GM19372 (cell line): ENCODE measurements around the gene PCYT2.
"Not testable (repeated sequence)": the region's sequence is repeated elsewhere in the genome, so short reads cannot be mapped to it uniquely, and the experiment has no call there.

Experiments used
- ATAC-seq: cut with Tn5 transposase; IDR thresholded peaks from one replicate; pipeline ENCODE4 v1.9.1; 2021; ENCODE audit warnings: mild to moderate bottlenecking, low read depth, moderate library complexity; ENCODE audit not compliant: unreplicated experiment

The PCYT2 gene

DNA sequence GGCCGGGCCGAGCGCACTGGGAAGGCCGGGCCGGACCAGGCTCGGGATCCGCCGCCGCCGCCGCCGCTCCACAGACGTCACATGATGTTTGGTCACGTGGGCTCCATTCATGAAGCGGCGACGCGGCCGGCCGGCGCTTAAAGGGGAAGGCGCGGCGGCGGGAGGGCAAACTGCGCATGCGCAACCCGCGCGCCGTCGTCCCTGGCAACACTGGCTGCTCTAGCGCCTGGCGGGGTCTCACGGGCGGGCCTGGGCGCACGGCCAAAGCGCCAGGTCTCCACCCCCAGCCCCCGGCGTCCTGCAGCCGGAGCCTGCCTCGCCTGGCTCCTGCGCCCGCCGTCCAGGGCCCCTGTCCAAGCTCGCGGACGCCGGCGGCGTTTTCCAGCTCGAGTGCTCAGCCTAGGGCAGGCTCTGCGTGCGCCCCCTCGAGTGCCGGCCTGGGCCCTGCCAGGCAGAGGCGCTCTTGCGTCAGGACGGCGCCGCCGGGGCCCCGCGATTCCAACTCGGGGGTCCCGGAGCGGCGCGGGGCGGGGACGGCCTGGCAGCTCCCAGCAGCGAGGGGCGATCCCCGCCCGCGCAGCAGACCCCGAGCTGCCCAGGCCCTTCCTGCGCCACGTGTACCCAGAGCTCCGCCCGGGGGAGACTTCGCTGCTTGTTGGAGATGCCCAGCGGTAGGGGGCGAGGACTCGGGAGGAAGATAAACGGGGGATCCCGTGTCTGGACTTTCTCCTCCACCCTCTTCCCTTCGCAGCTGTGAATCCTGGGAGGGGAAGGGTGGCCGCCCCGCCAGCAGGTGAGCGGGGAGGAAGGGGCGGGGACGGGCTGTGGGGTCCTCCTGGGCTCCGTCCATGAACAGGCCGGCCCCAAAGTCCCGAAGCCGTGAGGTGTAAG is 16.7 kb upstream of the PCYT2 start, which contains the start of gene MAFG:
Gene MAFG, minus strand, starts transcription at position 83 of the 891 bp plus-strand sequence. CDS start 4,550 bp downstream, outside the sequence.
- peak; percentile 69 for ATAC-seq

DNA sequence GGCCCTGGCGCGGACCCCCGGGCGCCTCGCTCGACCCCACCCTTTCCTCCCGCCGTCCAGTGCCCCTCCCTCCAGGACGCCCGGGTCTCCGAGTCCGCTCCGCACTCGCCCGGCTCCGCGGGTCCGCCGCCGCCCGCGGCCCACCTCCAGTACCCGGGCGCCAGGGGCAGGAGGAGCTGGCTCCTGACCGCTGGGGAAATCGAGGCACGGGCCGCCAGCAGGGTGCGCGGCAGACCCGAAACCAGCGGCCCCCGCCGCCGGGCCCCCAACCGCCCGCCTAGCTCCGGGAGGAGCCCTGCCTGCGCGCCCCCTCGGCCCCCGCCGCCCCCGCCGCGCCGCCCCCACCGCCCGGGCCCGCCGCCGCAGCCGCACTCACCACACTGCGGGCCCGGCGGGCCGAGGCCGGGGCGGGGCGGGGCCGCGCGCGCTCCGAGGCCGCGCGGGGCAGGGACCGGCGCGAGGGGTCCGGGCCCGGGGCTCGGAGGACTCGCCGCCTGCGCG is 16.0 kb upstream of the PCYT2 start:
- peak; percentile 15 for ATAC-seq

GRCh38 chr17:81926451-81927151 is 15.4 kb upstream of the PCYT2 start:
- ATAC-seq = peak; percentile 14

- no peak for ATAC-seq
Measured at GRCh38 chr17:81925860-81926450, 14.8 kb upstream of the PCYT2 start.

GRCh38 chr17:81924557-81925532 is 13.6 kb upstream of the PCYT2 start:
- no peak for ATAC-seq

DNA sequence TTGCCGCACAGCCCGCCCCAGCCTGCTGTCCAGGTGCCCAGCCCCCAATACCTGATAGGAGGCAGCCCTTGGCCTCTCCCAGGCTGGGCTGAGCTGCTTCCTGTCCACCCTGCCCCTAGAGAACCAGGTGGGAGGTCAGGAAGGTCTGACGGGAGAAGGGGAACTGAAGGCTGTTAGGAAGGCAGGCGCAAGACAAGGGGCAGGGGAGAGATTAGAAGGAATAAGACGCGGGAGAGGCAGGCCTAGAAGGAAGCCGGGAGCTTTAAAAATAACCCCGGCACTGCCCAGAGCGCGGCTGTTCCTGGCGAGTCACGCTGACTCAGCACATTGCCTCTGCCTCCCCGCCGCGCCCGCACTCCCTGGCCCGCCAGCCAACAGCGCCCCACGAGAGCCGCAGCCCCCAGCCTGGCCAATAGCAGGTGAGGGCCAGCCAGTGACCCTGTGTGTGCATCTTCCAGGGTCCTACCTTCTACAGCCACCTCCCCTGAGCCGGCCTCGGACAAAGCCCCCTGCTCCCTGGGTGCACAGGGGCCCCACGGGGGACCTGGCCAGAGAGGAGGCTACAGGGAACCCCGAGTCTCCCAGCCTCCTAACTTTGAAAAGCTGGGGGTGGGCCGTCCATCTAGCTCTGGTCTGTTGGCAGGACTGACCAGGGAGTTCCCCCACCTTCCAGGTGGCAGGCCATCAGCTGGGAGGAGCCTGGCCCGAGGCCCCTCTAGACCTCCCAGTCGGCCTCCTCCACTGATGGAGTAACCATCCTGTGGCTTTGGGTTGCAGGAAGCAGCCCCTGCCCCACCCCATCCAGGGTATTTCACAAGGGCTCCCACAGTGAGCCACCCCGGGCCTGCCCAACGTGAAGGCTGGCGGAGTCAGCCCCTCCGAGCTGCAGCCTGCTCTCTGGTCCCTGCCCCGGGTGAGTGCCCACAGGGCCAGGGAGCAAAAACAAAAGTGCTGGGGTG is 12.4 kb upstream of the PCYT2 start:
- no peak for ATAC-seq

- ATAC-seq = no peak
Measured at GRCh38 chr17:81922566-81923301, 11.5 kb upstream of the PCYT2 start.

GRCh38 chr17:81921996-81922565 is 10.9 kb upstream of the PCYT2 start:
- no peak for ATAC-seq

- ATAC-seq = no peak
Measured at GRCh38 chr17:81921537-81921862, 10.3 kb upstream of the PCYT2 start.

DNA sequence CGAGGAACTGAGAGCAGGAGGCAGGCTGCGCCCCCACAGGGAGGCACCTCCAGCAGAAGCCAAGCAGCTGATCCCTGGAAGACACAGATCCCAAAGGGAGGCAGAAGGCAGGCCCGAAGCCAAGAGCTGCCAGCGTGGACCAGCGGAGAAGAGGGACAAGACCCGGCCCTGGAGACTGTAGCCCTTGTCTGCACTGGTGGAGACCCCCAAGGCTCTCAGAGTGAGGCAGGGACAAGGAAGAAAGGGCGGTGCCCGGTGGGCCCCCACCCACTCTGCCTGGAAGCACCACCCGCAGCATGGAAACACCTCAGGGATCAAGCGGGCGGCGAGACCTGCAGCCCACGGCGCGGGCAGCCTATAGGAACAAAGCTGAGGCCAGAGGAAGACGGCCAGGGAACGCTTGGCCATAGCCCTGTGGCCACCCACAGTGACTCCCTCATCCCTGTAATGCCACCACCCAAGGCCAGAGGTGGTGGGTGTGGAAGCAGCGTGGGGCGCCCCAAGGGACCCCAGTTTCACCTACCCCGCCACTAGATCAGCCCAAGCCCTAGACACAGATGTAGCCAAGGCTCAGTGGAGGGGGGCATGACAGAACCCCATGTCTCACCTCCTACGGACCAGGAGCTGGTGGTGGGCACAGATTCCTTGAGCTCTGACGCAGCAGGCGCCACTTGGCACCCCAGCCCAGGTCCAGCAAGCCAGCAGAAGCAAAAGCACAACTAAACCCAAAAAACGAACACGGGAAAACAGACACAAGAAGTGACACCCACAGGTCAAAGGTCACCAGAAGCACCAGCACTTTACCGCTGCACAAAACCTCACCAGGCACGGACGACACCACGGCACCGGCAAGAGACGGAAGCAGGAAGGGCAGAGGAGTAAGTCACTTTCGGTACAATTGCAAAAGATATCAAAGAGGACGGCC is 9.7 kb upstream of the PCYT2 start:
- no peak for ATAC-seq

- no peak for ATAC-seq
Measured at GRCh38 chr17:81918832-81919545, 7.8 kb upstream of the PCYT2 start.

DNA sequence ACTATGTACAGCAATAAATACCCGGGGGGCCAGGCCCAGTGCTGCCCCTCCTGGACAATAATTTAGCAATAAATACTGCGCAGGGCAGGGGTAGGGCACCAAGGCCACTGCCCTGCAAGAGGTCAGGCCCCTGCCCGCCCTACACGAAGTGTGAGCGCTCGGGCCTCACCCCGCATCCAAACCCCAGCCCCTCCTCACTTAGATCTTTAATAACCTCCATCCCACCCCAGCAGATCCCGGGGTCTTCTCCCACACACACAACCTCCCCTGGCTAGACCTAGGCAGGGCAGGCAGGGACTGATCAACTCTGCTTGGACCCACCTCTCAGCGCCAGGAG is 7.1 kb upstream of the PCYT2 start:
- ATAC-seq = not testable (repeated sequence)

- ATAC-seq = peak; percentile 81
Measured at GRCh38 chr17:81917565-81918332, 6.5 kb upstream of the PCYT2 start, which contains the start of gene SIRT7. TSS of gene SIRT7 (minus strand) at chr17:81918176. CDS start at chr17:81918131, 45 bp downstream.

- no peak for ATAC-seq
Measured at GRCh38 chr17:81916234-81917001, 5.2 kb upstream of the PCYT2 start.

DNA sequence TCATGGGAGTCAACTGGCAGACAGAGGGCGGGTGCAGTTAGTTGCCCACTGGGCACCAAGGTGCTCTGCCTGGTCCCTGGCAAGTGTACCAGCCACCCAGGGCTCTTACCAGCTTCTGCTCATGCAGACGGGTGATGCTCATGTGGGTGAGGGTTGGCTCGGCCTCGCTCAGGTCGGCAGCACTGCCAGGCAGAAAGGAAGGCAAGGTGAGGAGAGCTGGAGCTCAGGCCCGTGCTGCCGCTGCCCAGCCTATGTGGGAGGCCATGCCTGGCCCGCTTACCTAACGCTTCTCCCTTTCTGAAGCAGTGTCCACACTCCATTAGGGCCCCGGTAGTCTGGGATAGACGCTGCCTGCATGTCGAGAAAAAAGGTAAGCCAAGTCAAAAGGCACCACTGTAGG is 4.1 kb upstream of the PCYT2 start:
- no peak for ATAC-seq
